K562 (cell line): Measurements from ENCODE around the gene CACNB1.

Experiments
- ATF1 ChIP-seq, 2 experiments: fragments of 450-650 bp in 1 of 2; IDR thresholded peaks; 2 replicates each; pipeline ENCODE4 v1.6.1; 2016; ENCODE audit warnings: missing compliant biosample characterization in 1 of 2, missing genetic modification characterization in 1 of 2
- BHLHE40 ChIP-seq: IDR thresholded peaks from 2 replicates; pipeline ENCODE4 v1.6.1; 2011; ENCODE audit warnings: low read length, improper control_type of control experiment
- MXD1 ChIP-seq: fragments of 250-450 bp; sonication (Bioruptor Pico); IDR thresholded peaks from 2 replicates; pipeline ENCODE4 v1.8.0; 2021; ENCODE audit warnings: borderline replicate concordance, mild to moderate bottlenecking, moderate library complexity; ENCODE audit not compliant: poor library complexity, severe bottlenecking
- NCOR1 ChIP-seq: fragments of 450-650 bp; IDR thresholded peaks from 2 replicates; pipeline ENCODE4 v1.6.1; 2016; ENCODE audit warnings: mild to moderate bottlenecking, moderate library complexity
- POLR2A ChIP-seq: fragments of 450-650 bp; conservative IDR thresholded peaks from 2 replicates; pipeline ENCODE4 v1.6.1; 2016
- TBL1XR1 ChIP-seq, 2 experiments: IDR thresholded peaks; 2 replicates each; pipeline ENCODE4 v1.6.1; 2012; ENCODE audit warnings: improper control_type of control experiment in 2 of 2, low read length in 2 of 2, mild to moderate bottlenecking in 1 of 2

DNA sequence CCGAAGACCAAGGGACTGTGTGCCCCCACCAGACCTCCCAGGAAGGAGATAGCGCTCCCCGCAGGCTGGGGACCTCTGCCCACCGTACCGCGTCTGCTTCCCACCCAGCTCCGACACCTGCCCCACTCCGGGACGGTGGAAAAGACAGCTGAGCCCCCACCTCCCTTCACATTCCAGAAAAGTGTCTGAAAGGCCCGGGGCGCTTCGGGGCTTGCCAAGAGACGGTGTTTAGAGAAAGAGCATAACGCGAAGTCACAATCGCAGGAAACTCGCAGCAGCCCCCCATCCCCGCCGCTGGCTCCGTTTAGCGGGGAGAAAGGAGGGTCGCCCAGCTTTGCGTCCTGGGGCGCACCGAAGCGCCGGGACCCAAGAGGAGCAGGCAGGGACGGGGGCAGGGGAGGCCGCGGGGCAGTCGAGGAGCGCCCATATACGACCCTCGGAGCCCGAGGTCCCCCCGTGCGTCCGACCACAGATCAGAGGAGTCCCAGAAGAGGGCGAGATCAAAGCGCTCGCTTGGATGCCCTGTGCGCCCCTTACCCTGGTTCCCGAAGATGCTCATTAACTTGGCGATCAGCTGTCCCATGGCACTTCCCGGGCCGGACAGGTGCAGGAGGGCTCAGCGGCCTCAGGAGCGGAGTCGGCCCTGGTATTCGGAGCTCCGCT, 32.2 kb downstream of the CACNB1 start:
- TF ChIP-seq TBL1XR1 (IDR thresholded peaks at IDR 0.05; ENCODE audit: low read length in 2 of 2) (no peak), ATF1 (CRISPR knock-in tag; IDR thresholded peaks at IDR 0.05) (no peak), ATF1 (tag; IDR thresholded peaks at IDR 0.05) (no peak), POLR2A (no peak), NCOR1 (no peak), MXD1 (CRISPR knock-in tag) (no peak), BHLHE40 (no peak)
